CD14-positive monocyte (primary cell): Measurements from ENCODE around the gene MOGAT3. TPM values are rescaled to one million over a fixed set of nuclear protein-coding genes. Genes with fewer than 3 reads are reported as not detected.

Source experiments
- DNase-seq, 3 donors: peaks; one replicate each; pipeline ENCODE4 v3.0.0-alpha.2; 2011 to 2022
- H2AFZ ChIP-seq: 2 replicates; pipeline ENCODE4 v1.6.0; 2012; ENCODE audit warnings: mild to moderate bottlenecking, low read depth, low read length, inconsistent platforms; ENCODE audit not compliant: insufficient read depth, poor library complexity, severe bottlenecking
- H3K27ac ChIP-seq, 2 donors: 1 replicate in 1 of 2; 2 replicates in 1 of 2; pipeline ENCODE4 v1.5.1; 2012 to 2013; ENCODE audit warnings: low read length in 2 of 2, control low read depth in 1 of 2, inconsistent platforms in 1 of 2, low read depth in 1 of 2, mild to moderate bottlenecking in 1 of 2
- H3K27me3 ChIP-seq, 2 donors: one replicate each; pipeline versions ENCODE4 v1.6.0 to v1.6.1; 2011 to 2013; ENCODE audit warnings: low read length in 2 of 2; ENCODE audit not compliant: control insufficient read depth in 2 of 2, insufficient read depth in 2 of 2
- H3K36me3 ChIP-seq, 2 donors: replicated peaks in 1 of 2; 1 replicate in 1 of 2; 2 replicates in 1 of 2; pipeline versions ENCODE4 v1.5.1 to v1.6.1; 2012 to 2013; ENCODE audit warnings: low read length in 2 of 2, control low read depth in 1 of 2, inconsistent platforms in 1 of 2, mild to moderate bottlenecking in 1 of 2; ENCODE audit not compliant: insufficient read depth in 2 of 2, control insufficient read depth in 1 of 2
- H3K4me1 ChIP-seq, 2 donors: 1 replicate in 1 of 2; 2 replicates in 1 of 2; pipeline versions ENCODE4 v1.5.1 to v1.6.1; 2012 to 2013; ENCODE audit warnings: low read length in 2 of 2, control low read depth in 1 of 2, inconsistent platforms in 1 of 2, mild to moderate bottlenecking in 1 of 2, moderate library complexity in 1 of 2; ENCODE audit not compliant: insufficient read depth in 2 of 2, control insufficient read depth in 1 of 2
- H3K4me2 ChIP-seq: replicated peaks from 2 replicates; pipeline ENCODE3; 2012; ENCODE audit warnings: low read length, moderate library complexity, mild to moderate bottlenecking; ENCODE audit not compliant: poor library complexity, severe bottlenecking; ENCODE audit errors: extremely low read depth
- H3K4me3 ChIP-seq, 3 experiments: fragments of 200-600 bp in 1 of 3; sonication (generic) in 1 of 3; replicated peaks in 1 of 3; 1 replicate in 2 of 3; 2 replicates in 1 of 3; pipeline ENCODE4 v1.5.1; 2011 to 2013; ENCODE audit warnings: low read length in 3 of 3, mild to moderate bottlenecking in 3 of 3, control low read depth in 2 of 3, low read depth in 2 of 3, inconsistent platforms in 1 of 3, moderate library complexity in 1 of 3
- H3K79me2 ChIP-seq: 2 replicates; pipeline ENCODE4 v1.6.0; 2012; ENCODE audit warnings: mild to moderate bottlenecking, control low read depth, inconsistent platforms, low read length, moderate library complexity; ENCODE audit not compliant: insufficient read depth
- H3K9ac ChIP-seq: 2 replicates; pipeline ENCODE4 v1.6.0; 2017; ENCODE audit warnings: low read length, mild to moderate bottlenecking; ENCODE audit not compliant: insufficient read depth, poor library complexity, severe bottlenecking
- H3K9me3 ChIP-seq, 2 donors: replicated peaks in 1 of 2; 1 replicate in 1 of 2; 2 replicates in 1 of 2; pipeline versions ENCODE4 v1.5.1 to v1.6.1; 2012 to 2013; ENCODE audit warnings: low read length in 2 of 2, control low read depth in 1 of 2; ENCODE audit not compliant: control insufficient read depth in 1 of 2, insufficient read depth in 1 of 2
- H4K20me1 ChIP-seq: 2 replicates; pipeline ENCODE4 v1.6.0; 2012; ENCODE audit warnings: mild to moderate bottlenecking, low read length, control low read depth, moderate library complexity; ENCODE audit not compliant: insufficient read depth
- H3K27ac Mint-ChIP-seq, 7 donors: one replicate each; pipeline ENCODE4 v1.8.0; 2020; ENCODE audit warnings: mild to moderate bottlenecking in 7 of 7, mixed read lengths in 7 of 7, moderate library complexity in 6 of 7, inconsistent platforms in 2 of 7
- H3K27me3 Mint-ChIP-seq, 3 donors: one replicate each; pipeline ENCODE4 v1.8.0; 2021 to 2022; ENCODE audit warnings: low read depth in 3 of 3, mild to moderate bottlenecking in 3 of 3, mixed read lengths in 3 of 3, moderate library complexity in 3 of 3, inconsistent platforms in 1 of 3
- H3K36me3 Mint-ChIP-seq, 2 donors: one replicate each; pipeline ENCODE4 v1.8.0; 2020; ENCODE audit warnings: mixed read lengths in 2 of 2, inconsistent platforms in 1 of 2, mild to moderate bottlenecking in 1 of 2
- H3K4me1 Mint-ChIP-seq: one replicate; pipeline ENCODE4 v1.8.0; 2020; ENCODE audit warnings: mild to moderate bottlenecking, mixed read lengths
- H3K4me3 Mint-ChIP-seq, 2 donors: one replicate each; pipeline ENCODE4 v1.8.0; 2020; ENCODE audit warnings: mild to moderate bottlenecking in 2 of 2, mixed read lengths in 2 of 2, moderate library complexity in 1 of 2
- H3K9me3 Mint-ChIP-seq, 7 donors: one replicate each; pipeline ENCODE4 v1.8.0; 2020 to 2022; ENCODE audit warnings: mixed read lengths in 7 of 7, mild to moderate bottlenecking in 6 of 7, moderate library complexity in 6 of 7, inconsistent platforms in 2 of 7
- CTCF ChIP-seq: fragments of 200-600 bp; IDR thresholded peaks from one replicate; pipeline ENCODE4 v1.8.0; 2022; ENCODE audit warnings: antibody characterized with exemption, mild to moderate bottlenecking
- WGBS: methylation state at CpG from one replicate; pipeline ENCODE4 v1.1.5; 2013; ENCODE audit warnings: missing lambda C conversion rate; ENCODE audit not compliant: insufficient coverage; 5-methylcytosine and 5-hydroxymethylcytosine counted together
- intact Hi-C, 2 donors: fragments of 100-400 bp; cut with micrococcal nuclease; formaldehyde crosslinking; loops; one replicate each; pipeline versions ENCODE4 v1.15.0 to v1.15.1; 2023
- polyA plus RNA-seq, 3 donors: library from polyadenylated mRNA; depleted of rRNA in 1 of 3; unstranded in 2 of 3; stranded (reverse) in 1 of 3; fragments of 300-500 nt in 2 of 3; fragments of >200 nt in 1 of 3; fragmentation: Illumina TruSeq in 2 of 3; gene quantifications; 1 replicate in 2 of 3; 2 replicates in 1 of 3; pipeline ENCODE4 v1.2.3, GENCODE V29; 2012 to 2021

Gene MOGAT3
- polyA plus RNA-seq, 3 donors: not detected

DNA sequence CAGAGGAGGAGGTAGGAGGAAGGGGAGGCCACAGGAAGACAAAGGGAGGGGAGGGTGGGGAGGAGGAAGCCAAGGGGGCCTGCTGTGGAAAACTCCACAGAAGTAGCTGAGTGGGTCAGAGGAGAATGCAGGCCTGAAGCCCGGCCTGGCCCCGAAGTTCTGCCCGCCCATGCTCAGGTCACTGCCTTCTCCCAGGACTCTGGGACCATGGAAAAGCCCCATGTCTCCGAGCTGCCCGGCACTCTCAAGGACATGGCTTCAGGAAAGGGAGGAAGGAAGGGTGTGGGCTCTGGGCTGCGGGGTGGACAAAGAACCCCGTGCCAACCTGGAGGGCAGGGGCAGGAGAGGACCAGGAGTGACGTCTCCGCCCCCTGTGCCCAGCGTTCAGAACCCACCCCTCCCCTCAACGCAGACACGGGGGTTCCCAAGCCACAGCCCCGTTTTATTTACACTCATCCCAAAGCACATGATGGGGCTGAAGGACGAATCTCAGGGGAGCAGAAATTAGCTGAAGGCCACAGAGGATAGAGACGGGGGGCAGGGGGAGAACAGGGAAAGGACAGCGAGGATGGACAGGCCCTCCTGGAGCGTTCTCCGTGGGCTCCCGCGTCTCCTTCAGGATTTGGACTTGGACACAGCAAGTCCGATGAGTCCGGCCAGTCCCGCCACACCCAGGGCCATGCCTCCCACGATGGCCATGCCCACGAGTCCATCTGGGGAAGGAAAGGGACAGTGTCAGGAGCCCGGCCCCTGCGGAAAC lies 38.5 kb upstream of the MOGAT3 start:
- no peaks in the 10 kb centered on the region for H3K9me3 ChIP-seq
- no peak for DNase-seq
- TF ChIP-seq CTCF: no peak

DNA sequence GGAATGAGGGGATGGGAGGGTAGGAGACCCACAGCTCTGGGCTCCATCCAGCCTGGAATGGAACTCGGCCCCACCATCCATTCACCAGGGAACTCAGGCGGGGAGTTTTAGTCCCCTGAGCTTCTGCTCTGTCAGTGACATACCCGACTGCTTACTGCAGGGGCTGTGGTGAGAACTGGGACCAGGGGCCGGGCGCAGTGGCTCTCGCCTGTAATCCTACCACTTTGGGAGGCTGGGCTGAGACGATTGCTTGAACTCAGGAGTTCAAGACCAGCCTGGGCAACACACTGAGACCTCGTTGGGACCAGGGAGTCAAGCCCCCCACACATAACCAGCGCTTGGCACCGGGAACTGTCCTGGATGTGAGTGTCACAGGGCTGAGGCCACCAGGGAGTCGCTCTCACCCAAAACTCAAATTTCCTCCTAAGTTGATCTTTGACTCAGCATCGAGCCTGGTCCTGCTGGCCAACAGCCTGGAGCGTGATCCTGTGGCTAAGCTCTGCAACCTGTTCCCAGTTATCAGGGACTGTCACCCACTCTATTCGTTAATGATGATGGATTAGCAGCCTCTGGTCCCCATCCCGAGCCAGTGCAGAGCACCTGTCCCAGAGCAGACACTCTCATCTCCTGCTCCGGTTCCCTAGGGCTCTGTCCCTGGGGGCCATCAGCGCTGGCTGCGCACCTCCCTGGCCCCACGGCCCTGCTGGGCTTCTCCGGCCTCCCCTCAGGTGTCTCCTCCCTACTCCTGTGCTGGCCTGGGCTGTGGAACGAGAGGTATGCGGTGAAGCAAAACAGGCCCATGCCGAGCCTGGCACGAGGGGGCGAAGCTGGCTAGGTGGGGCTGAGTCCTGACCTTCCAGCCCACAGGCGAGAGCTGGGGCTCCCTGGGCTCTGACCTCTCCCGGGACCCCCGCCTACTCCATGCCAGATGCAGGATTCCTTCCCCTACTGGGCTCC lies 37.7 kb upstream of the MOGAT3 start:
- Mint-ChIP-seq H3K4me1 (peaks cover 40% of the 10 kb centered on the region), H3K9me3 (peaks cover 0 to 3% (median 0%) of the 10 kb centered on the region in 7 donors), H3K4me3 (peak overlapping the region in 1 of 2 donors; percentile 46), H3K36me3 (peaks cover 41 to 58% of the 10 kb centered on the region in 2 donors), H3K27ac (peak overlapping the region in 2 of 7 donors; percentile 54 to 66), H3K27me3 (peaks cover 14 to 31% (median 23%) of the 10 kb centered on the region in 3 donors)
- DNase-seq: no peak
- no peak overlapping the region for H3K4me2 ChIP-seq
- H3K4me3 ChIP-seq: no peak overlapping the region
- no peak overlapping the region for H3K9ac ChIP-seq
- no peak overlapping the region for H2AFZ ChIP-seq
- H3K9me3 ChIP-seq: no peaks in the 10 kb centered on the region
- peaks cover 8% of the 10 kb centered on the region for H3K79me2 ChIP-seq
- 38% methylated on average over 22 of the region's 28 CpGs for WGBS
- peaks cover 0 to 27% of the 10 kb centered on the region in 2 donors for H3K27me3 ChIP-seq
- intact Hi-C loops: no loop called here
- peaks cover 35 to 43% of the 10 kb centered on the region in 2 donors for H3K4me1 ChIP-seq
- H4K20me1 ChIP-seq: peaks cover 81% of the 10 kb centered on the region
- H3K27ac ChIP-seq: no peak overlapping the region
- TF ChIP-seq CTCF: no peak
- peaks cover 15 to 28% of the 10 kb centered on the region in 2 donors for H3K36me3 ChIP-seq

More for the DNA sequence above, 38.5 kb upstream of the MOGAT3 start:
- Mint-ChIP-seq H3K27ac (peak overlapping the region in 1 of 7 donors; percentile 9), H3K27me3 (peaks cover 14 to 31% (median 23%) of the 10 kb centered on the region in 3 donors), H3K4me3 (peak overlapping the region in 1 of 2 donors; percentile 30), H3K9me3 (peaks cover 0 to 3% (median 0%) of the 10 kb centered on the region in 7 donors), H3K36me3 (peaks cover 41 to 54% of the 10 kb centered on the region in 2 donors), H3K4me1 (peaks cover 47% of the 10 kb centered on the region)
- Histone ChIP-seq H3K9ac (no peak overlapping the region), H3K27me3 (peaks cover 0 to 27% of the 10 kb centered on the region in 2 donors), H2AFZ (no peak overlapping the region), H4K20me1 (peaks cover 85% of the 10 kb centered on the region), H3K27ac (no peak overlapping the region), H3K79me2 (peaks cover 17% of the 10 kb centered on the region), H3K4me3 (no peak overlapping the region), H3K36me3 (peaks cover 15 to 28% of the 10 kb centered on the region in 2 donors), H3K4me2 (no peak overlapping the region), H3K4me1 (peaks cover 43 to 52% of the 10 kb centered on the region in 2 donors)
- WGBS: 66% methylated on average over 12 of the region's 27 CpGs
- intact Hi-C loops: no loop called here
